GM12874 (cell line): ENCODE measurements around the gene GABRD.

ENCODE experiments used
- TF ChIP-seq, protein P1 (sequence below): IDR thresholded peaks from 2 replicates; pipeline ENCODE4 v1.5.1; 2011; ENCODE audit warnings: low read depth, mild to moderate bottlenecking, control low read depth, low read length, moderate library complexity; ENCODE audit not compliant: insufficient read depth

GABRD gene

DNA sequence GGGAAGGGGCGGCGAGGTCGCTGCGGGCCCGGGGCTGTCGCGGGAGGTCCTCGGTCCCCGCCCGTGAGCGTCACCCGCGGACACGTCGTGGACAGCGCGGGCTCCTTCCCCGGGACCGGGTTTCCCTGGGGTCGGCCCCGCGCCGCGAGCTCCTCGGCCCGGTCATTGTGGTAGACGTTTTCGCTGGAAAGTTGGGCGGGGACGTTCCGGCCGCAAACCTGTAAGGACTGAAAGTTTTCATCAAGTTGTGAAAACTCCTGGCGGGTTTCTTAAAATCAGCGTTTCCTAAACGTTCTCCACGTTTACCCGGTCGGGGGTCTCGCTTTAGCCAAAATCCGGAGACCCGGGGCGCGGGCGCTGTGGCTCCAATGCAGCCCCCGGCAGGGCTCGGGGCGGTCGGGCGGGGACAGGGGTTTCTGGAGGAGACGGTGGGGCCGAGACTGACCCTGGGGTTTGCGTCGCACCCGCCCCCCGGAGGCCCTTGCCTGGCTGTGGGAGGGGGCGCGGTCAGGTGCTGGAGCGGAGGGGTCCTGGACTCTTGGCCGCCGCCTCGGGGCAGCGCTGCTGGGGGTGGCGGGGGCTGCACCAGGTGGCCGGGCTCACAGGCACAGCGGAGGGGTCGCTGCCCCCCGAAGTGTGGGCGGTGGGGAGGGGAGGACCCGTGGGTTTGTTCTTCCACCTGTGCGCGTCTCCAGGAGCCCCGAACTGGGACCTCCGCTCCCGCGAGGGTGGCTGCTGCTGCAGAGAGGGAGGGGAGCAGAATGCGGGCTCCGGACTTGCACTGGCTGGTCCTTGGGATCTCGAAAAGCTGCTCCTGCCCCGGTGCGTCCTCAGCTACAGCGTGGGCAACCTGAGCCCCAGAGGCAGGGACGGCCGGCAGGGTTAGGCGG, 31.9 kb downstream of the GABRD start:
- TF ChIP-seq, protein P1, sequence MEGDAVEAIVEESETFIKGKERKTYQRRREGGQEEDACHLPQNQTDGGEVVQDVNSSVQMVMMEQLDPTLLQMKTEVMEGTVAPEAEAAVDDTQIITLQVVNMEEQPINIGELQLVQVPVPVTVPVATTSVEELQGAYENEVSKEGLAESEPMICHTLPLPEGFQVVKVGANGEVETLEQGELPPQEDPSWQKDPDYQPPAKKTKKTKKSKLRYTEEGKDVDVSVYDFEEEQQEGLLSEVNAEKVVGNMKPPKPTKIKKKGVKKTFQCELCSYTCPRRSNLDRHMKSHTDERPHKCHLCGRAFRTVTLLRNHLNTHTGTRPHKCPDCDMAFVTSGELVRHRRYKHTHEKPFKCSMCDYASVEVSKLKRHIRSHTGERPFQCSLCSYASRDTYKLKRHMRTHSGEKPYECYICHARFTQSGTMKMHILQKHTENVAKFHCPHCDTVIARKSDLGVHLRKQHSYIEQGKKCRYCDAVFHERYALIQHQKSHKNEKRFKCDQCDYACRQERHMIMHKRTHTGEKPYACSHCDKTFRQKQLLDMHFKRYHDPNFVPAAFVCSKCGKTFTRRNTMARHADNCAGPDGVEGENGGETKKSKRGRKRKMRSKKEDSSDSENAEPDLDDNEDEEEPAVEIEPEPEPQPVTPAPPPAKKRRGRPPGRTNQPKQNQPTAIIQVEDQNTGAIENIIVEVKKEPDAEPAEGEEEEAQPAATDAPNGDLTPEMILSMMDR, result no peak

DNA sequence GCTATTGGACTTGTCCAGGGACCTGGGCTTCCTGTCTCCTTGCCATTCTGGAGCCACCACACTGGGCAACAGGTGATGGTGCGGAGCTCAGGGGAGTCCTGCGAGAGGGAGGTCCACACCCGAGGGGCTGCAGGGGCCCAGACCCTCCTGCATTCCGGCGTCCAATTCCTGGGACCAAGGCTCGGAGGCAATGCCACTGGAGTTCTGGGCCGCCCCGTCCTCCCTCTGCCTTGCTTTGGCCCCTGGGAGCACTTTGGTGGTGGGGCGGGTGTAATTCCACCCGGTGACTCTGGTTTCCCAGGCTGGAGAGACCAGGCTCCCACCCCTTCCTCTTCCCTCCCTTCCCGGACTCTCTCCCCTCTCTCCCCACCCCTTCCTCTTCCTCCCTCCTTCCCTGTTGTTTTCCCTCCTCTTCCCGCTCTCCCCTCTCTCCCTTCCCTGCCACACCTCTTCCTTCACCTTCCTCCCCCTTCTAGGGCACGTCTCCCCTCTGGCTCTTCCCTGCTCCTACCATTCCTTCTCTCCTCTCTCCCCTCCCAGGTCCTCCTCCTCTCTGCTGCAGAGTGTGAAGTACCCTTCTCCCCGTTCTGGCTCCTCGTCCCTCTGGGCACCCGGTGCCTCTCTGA, 33.0 kb downstream of the GABRD start:
- TF ChIP-seq, protein P1, result no peak

- TF ChIP-seq, protein P1, result no peak
Observed at GRCh38 chr1:2052756-2053155, 33.6 kb downstream of the GABRD start.

- TF ChIP-seq, protein P1, result no peak
Observed at GRCh38 chr1:2053217-2053616, 34.1 kb downstream of the GABRD start.

DNA sequence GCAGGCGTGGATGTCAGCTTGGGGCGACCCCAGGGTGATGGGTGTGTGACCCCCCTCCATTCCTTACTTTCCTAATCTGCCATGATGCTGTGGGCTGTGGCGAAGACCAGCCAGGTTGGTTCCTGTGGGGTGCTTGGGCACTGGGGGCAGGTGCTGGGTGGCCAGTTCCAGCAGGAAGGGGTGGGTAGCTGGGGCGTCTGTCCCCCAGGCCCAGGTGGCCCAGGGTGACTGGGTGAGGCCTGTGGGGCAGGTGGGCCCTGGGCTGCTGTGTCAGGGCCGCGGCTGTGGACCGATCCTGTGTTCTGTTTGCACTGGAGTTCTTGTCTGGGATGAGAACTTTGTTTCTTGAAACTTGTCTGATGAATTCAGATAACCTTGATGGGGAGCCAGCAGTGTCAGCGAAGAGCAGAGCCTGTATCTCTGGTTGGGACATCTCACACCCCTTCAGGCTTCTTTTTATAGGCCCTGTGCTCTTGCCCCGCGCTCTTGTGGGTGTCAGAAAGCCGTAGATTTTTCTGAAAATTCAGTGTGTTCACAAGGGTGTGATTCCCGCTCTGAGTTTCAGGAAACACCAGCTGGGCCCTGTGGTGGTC, 34.7 kb downstream of the GABRD start:
- TF ChIP-seq, protein P1, result no peak

GRCh38 chr1:2054560-2054959, 35.4 kb downstream of the GABRD start:
- TF ChIP-seq, protein P1, result no peak

GRCh38 chr1:2055911-2056575, 36.9 kb downstream of the GABRD start:
- TF ChIP-seq, protein P1, result no peak
